BJ (cell line): Measurements from ENCODE around the gene CCNL2. TPM values are rescaled to one million over a fixed set of nuclear protein-coding genes. Genes with fewer than 3 reads are reported as not detected.
"Not testable (repeated sequence)": the region's sequence is repeated elsewhere in the genome, so short reads cannot be mapped to it uniquely, and the experiment has no call there.

Source experiments
- CTCF ChIA-PET: fragments of 350-600 bp; formaldehyde crosslinking; extraction: SDS; loops from one replicate; lab custom pipeline; 2021; ENCODE audit warnings: antibody characterized with exemption, inconsistent platforms; lab: Yijun Ruan, JAX
- POLR2A ChIA-PET: fragments of 300-600 bp; sonication (Branson Sonifier 250); formaldehyde crosslinking; extraction: SDS; loops from one replicate; lab custom pipeline; 2021; ENCODE audit warnings: antibody characterized with exemption; lab: Charles Lee
- DNase-seq: peaks from one replicate; pipeline ENCODE4 v3.0.0-alpha.2; 2011; ENCODE audit warnings: low read depth
- H3K27me3 ChIP-seq: 2 replicates; pipeline ENCODE4 v1.6.0; 2011; ENCODE audit warnings: low read length; ENCODE audit not compliant: control insufficient read depth, insufficient read depth
- H3K36me3 ChIP-seq: 2 replicates; pipeline ENCODE4 v1.5.1; 2011; ENCODE audit warnings: low read length; ENCODE audit not compliant: control insufficient read depth, insufficient read depth
- H3K4me3 ChIP-seq: 2 replicates; pipeline ENCODE4 v1.5.1; 2011; ENCODE audit warnings: low read depth, mild to moderate bottlenecking, control low read depth, low read length
- CTCF ChIP-seq: IDR thresholded peaks from 2 replicates; pipeline ENCODE4 v1.5.1; 2011; ENCODE audit warnings: low read depth, mild to moderate bottlenecking, control low read depth, inconsistent platforms, low read length, moderate library complexity; ENCODE audit not compliant: insufficient read depth
- polyA plus RNA-seq: library from polyadenylated mRNA; depleted of rRNA; stranded (reverse); fragments of >200 nt; gene quantifications from 2 replicates; pipeline ENCODE4 v1.2.3, GENCODE V29; 2011

CCNL2 gene
- polyA plus RNA-seq, 1 experiment = 175 TPM

GRCh38 chr1:1429671-1430073 lies 30.5 kb upstream of the CCNL2 start:
- POLR2A ChIA-PET = no interaction called here
- DNase-seq = no peak
- Histone ChIP-seq H3K36me3 (no peaks in the 10 kb centered on the region), H3K27me3 (no peaks in the 10 kb centered on the region), H3K4me3 (no peak overlapping the region)
- CTCF ChIA-PET = interaction anchor here (0.9 to 4.6 kb wide), 4 partner anchors 10 to 31 kb away, joined by 3 to 24 read pairs (median 4); partner anchors contain the start of genes ATAD3C and CCNL2
- no peak for TF ChIP-seq CTCF

GRCh38 chr1:1428967-1429366 lies 29.8 kb upstream of the CCNL2 start:
- H3K27me3 ChIP-seq, H3K4me3 ChIP-seq, DNase-seq, H3K36me3 ChIP-seq, POLR2A ChIA-PET: not testable (repeated sequence)
- CTCF ChIA-PET = interaction anchor here (1.0 to 4.6 kb wide), 2 partner anchors 9 to 13 kb away, joined by 3 to 24 read pairs; no protein-coding TSS in a partner anchor

GRCh38 chr1:1428174-1428573 lies 29.0 kb upstream of the CCNL2 start:
- Histone ChIP-seq H3K36me3 (no peaks in the 10 kb centered on the region), H3K4me3 (no peak overlapping the region), H3K27me3 (no peaks in the 10 kb centered on the region)
- POLR2A ChIA-PET = no interaction called here
- CTCF ChIA-PET = interaction anchor here (0.7 kb wide), 1 partner anchor 1121 kb away, joined by 3 read pairs; no protein-coding TSS in a partner anchor
- no peak for DNase-seq
- no peak for TF ChIP-seq CTCF

GRCh38 chr1:1427820-1428148 lies 28.6 kb upstream of the CCNL2 start:
- DNase-seq = no peak
- TF ChIP-seq CTCF = no peak
- Histone ChIP-seq H3K27me3 (no peaks in the 10 kb centered on the region), H3K4me3 (peak overlapping the region; percentile 24), H3K36me3 (no peaks in the 10 kb centered on the region)
- POLR2A ChIA-PET = no interaction called here
- CTCF ChIA-PET = interaction anchor here (0.7 kb wide), 1 partner anchor 1121 kb away, joined by 3 read pairs; no protein-coding TSS in a partner anchor

DNA sequence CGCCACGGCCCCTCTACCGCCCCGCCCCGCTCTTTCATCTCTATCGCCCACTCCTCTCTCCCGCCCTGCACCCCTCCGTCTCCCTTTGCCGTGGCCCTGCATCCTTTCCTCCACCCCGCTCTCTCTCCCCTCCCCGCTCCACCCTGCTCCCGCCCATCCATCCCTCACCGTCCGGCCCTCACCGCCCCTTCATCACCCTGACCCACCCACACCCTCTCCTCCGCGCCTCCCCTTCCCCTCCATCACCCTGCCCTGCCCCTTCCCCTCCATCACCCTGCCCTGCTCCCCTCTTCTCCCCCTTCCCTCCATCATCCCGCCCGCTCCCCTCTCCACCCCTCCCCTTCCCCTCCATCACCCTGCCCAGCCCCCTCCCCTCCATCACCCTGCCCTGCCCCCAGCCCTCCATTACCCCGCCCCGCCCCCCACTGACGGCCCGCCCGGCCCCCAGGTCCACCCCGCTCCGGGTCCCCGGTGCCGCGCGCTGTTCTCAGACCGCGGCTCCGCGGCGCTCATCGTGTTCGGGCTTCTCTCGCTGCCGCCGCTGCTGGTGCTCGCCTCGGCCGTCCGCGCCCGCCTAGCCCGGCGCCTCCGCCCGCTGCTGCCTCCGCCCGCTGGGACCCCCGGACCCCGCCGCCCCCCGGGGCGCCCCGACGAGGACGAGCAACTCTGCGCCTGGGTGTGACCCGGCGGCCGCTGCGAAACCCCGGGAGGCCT lies 28.1 kb upstream of the CCNL2 start:
- no peaks in the 10 kb centered on the region for H3K36me3 ChIP-seq
- DNase-seq = no peak
- ChIA-PET POLR2A (no interaction called here), CTCF (no interaction called here)
- H3K4me3 ChIP-seq = peak overlapping the region; percentile 24
- H3K27me3 ChIP-seq = no peaks in the 10 kb centered on the region
- TF ChIP-seq CTCF = no peak
